H1 (cell line): Measurements from ENCODE around the gene CNIH3. TPM values are rescaled to one million over a fixed set of nuclear protein-coding genes. Genes with fewer than 3 reads are reported as not detected.

Source experiments
- GABPA ChIP-seq: IDR thresholded peaks from 2 replicates; pipeline ENCODE4 v1.6.1; 2011; ENCODE audit warnings: mild to moderate bottlenecking, low read length, moderate library complexity, borderline replicate concordance; ENCODE audit not compliant: insufficient read depth
- RAD21 ChIP-seq, 2 experiments: IDR thresholded peaks in 1 of 2; conservative IDR thresholded peaks in 1 of 2; 2 replicates each; pipeline ENCODE4 v1.6.1; 2011; ENCODE audit warnings: low read depth in 2 of 2, low read length in 2 of 2, improper control_type of control experiment in 1 of 2, inconsistent platforms in 1 of 2, mild to moderate bottlenecking in 1 of 2, moderate library complexity in 1 of 2
- RXRA ChIP-seq: IDR thresholded peaks from 2 replicates; pipeline ENCODE4 v1.6.1; 2011; ENCODE audit warnings: low read depth, mild to moderate bottlenecking, low read length, moderate library complexity; ENCODE audit not compliant: insufficient read depth
- TAF1 ChIP-seq: IDR thresholded peaks from 2 replicates; pipeline ENCODE4 v1.6.1; 2011; ENCODE audit warnings: mild to moderate bottlenecking, low read depth, low read length
- YY1 ChIP-seq: IDR thresholded peaks from 2 replicates; pipeline ENCODE4 v1.6.1; 2011; ENCODE audit warnings: low read depth, mild to moderate bottlenecking, low read length
- polyA plus RNA-seq, 7 experiments: library from polyadenylated mRNA; depleted of rRNA in 3 of 7; stranded (reverse) in 5 of 7; unstranded in 2 of 7; fragments of >200 nt in 5 of 7; fragments of 200-250 nt in 2 of 7; gene quantifications; 1 replicate in 5 of 7; 2 replicates in 1 of 7; 4 replicates in 1 of 7; pipeline versions ENCODE4 v1.2.1 to v1.2.3, GENCODE V29; 2011 to 2013; ENCODE audit warnings: missing spikeins in 2 of 7, mixed read lengths in 2 of 7
- total RNA-seq: library from RNA; stranded (reverse); fragmentation: NEBNext Ultra II Directional; extraction: Animal tissue kit (Norgen Biotek cat#: 25700); gene quantifications from 2 replicates; pipeline ENCODE4 v1.2.1, GENCODE V29; 2021
- TF ChIP-seq, protein P1 (sequence below): fragments of 300-600 bp; sonication (generic); IDR thresholded peaks from 2 replicates; pipeline ENCODE4 v1.7.1; 2012; ENCODE audit warnings: low read length, moderate library complexity, mild to moderate bottlenecking, inconsistent platforms; ENCODE audit not compliant: insufficient replicate concordance
- TF ChIP-seq, protein P2 (sequence below): IDR thresholded peaks from 2 replicates; pipeline ENCODE4 v1.6.1; 2012; ENCODE audit warnings: inconsistent platforms

The CNIH3 gene
- total and polyA plus RNA-seq, 2 of the 8 experiments (the other 6 are each of a cell fraction or from before 2014, with no cell fraction given): 3.7 to 5.6 TPM

DNA sequence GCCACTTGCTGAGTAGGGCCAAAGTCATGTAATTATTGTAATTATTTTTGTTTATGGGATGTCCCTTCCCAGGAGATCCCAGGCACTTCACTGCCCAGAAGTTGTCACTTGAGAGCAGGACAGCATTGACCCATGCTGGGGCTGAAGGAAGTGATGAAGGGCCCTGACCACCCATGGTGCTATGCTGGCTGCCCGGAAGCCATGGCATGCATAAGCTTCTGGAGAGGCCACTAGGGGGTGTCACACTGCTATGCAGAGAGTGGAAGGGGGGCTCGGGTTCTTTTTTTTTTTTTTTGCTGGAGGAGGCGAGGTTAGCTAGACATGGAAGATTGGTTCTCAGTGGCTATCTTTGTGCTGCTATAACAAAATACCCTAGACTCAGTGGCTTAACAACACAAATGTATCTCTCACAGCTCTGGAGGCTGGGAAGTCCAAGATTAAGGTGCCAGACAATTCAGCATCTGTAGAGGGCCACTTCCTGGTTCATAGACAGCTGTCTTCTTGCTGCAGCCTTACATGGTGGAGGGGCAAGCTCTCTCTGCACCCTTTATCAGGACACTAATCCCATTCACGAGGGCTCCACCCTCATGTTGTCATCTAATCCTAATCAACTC is 84.9 kb downstream of the CNIH3 start (continued):
- TF ChIP-seq, protein P1, sequence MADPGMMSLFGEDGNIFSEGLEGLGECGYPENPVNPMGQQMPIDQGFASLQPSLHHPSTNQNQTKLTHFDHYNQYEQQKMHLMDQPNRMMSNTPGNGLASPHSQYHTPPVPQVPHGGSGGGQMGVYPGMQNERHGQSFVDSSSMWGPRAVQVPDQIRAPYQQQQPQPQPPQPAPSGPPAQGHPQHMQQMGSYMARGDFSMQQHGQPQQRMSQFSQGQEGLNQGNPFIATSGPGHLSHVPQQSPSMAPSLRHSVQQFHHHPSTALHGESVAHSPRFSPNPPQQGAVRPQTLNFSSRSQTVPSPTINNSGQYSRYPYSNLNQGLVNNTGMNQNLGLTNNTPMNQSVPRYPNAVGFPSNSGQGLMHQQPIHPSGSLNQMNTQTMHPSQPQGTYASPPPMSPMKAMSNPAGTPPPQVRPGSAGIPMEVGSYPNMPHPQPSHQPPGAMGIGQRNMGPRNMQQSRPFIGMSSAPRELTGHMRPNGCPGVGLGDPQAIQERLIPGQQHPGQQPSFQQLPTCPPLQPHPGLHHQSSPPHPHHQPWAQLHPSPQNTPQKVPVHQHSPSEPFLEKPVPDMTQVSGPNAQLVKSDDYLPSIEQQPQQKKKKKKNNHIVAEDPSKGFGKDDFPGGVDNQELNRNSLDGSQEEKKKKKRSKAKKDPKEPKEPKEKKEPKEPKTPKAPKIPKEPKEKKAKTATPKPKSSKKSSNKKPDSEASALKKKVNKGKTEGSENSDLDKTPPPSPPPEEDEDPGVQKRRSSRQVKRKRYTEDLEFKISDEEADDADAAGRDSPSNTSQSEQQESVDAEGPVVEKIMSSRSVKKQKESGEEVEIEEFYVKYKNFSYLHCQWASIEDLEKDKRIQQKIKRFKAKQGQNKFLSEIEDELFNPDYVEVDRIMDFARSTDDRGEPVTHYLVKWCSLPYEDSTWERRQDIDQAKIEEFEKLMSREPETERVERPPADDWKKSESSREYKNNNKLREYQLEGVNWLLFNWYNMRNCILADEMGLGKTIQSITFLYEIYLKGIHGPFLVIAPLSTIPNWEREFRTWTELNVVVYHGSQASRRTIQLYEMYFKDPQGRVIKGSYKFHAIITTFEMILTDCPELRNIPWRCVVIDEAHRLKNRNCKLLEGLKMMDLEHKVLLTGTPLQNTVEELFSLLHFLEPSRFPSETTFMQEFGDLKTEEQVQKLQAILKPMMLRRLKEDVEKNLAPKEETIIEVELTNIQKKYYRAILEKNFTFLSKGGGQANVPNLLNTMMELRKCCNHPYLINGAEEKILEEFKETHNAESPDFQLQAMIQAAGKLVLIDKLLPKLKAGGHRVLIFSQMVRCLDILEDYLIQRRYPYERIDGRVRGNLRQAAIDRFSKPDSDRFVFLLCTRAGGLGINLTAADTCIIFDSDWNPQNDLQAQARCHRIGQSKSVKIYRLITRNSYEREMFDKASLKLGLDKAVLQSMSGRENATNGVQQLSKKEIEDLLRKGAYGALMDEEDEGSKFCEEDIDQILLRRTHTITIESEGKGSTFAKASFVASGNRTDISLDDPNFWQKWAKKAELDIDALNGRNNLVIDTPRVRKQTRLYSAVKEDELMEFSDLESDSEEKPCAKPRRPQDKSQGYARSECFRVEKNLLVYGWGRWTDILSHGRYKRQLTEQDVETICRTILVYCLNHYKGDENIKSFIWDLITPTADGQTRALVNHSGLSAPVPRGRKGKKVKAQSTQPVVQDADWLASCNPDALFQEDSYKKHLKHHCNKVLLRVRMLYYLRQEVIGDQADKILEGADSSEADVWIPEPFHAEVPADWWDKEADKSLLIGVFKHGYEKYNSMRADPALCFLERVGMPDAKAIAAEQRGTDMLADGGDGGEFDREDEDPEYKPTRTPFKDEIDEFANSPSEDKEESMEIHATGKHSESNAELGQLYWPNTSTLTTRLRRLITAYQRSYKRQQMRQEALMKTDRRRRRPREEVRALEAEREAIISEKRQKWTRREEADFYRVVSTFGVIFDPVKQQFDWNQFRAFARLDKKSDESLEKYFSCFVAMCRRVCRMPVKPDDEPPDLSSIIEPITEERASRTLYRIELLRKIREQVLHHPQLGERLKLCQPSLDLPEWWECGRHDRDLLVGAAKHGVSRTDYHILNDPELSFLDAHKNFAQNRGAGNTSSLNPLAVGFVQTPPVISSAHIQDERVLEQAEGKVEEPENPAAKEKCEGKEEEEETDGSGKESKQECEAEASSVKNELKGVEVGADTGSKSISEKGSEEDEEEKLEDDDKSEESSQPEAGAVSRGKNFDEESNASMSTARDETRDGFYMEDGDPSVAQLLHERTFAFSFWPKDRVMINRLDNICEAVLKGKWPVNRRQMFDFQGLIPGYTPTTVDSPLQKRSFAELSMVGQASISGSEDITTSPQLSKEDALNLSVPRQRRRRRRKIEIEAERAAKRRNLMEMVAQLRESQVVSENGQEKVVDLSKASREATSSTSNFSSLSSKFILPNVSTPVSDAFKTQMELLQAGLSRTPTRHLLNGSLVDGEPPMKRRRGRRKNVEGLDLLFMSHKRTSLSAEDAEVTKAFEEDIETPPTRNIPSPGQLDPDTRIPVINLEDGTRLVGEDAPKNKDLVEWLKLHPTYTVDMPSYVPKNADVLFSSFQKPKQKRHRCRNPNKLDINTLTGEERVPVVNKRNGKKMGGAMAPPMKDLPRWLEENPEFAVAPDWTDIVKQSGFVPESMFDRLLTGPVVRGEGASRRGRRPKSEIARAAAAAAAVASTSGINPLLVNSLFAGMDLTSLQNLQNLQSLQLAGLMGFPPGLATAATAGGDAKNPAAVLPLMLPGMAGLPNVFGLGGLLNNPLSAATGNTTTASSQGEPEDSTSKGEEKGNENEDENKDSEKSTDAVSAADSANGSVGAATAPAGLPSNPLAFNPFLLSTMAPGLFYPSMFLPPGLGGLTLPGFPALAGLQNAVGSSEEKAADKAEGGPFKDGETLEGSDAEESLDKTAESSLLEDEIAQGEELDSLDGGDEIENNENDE: no peak
- TF ChIP-seq YY1 (peak; percentile 76), RXRA (no peak), TAF1 (no peak), RAD21 (IDR thresholded peaks at IDR 0.05 in 1 of 2, conservative IDR thresholded peaks at IDR 0.05 in 1 of 2; ENCODE audit: low read depth in 2 of 2, low read length in 2 of 2) (peak; percentile 78 to 88), GABPA (no peak)
- TF ChIP-seq, protein P2, sequence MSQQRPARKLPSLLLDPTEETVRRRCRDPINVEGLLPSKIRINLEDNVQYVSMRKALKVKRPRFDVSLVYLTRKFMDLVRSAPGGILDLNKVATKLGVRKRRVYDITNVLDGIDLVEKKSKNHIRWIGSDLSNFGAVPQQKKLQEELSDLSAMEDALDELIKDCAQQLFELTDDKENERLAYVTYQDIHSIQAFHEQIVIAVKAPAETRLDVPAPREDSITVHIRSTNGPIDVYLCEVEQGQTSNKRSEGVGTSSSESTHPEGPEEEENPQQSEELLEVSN: no peak
